ENCODE results near the gene TNFAIP8L1.

TNFAIP8L1 gene

GRCh38 chr19:4682417-4683200, 43.3 kb downstream of the TNFAIP8L1 start:
- no peak for DNase-seq

GRCh38 chr19:4684312-4685095, 45.2 kb downstream of the TNFAIP8L1 start:
- DNase-seq: no peak

GRCh38 chr19:4686700-4687099, 47.4 kb downstream of the TNFAIP8L1 start:
- no peak for DNase-seq

GRCh38 chr19:4687396-4687795, 48.1 kb downstream of the TNFAIP8L1 start:
- DNase-seq: no peak

- DNase-seq: no peak
Observed at GRCh38 chr19:4688587-4688986, 49.3 kb downstream of the TNFAIP8L1 start.

- no peak for DNase-seq
Observed at GRCh38 chr19:4689403-4689802, 50.1 kb downstream of the TNFAIP8L1 start.

GRCh38 chr19:4690361-4690760, 51.0 kb downstream of the TNFAIP8L1 start:
- no peak for DNase-seq

GRCh38 chr19:4691373-4691772, 52.1 kb downstream of the TNFAIP8L1 start:
- no peak for DNase-seq

- no peak for DNase-seq
Observed at GRCh38 chr19:4692251-4693077, 53.1 kb downstream of the TNFAIP8L1 start.

- DNase-seq: no peak
Observed at GRCh38 chr19:4693078-4693350, 53.7 kb downstream of the TNFAIP8L1 start.

- DNase-seq: no peak
Observed at GRCh38 chr19:4693471-4694121, 54.3 kb downstream of the TNFAIP8L1 start.

GRCh38 chr19:4694211-4694987, 55.1 kb downstream of the TNFAIP8L1 start:
- DNase-seq: no peak

GRCh38 chr19:4695224-4695731, 56.0 kb downstream of the TNFAIP8L1 start:
- DNase-seq: no peak

- no peak for DNase-seq
Observed at GRCh38 chr19:4697304-4697703, 58.0 kb downstream of the TNFAIP8L1 start.

GRCh38 chr19:4699826-4700692, 60.7 kb downstream of the TNFAIP8L1 start:
- no peak for DNase-seq

- DNase-seq: no peak
Observed at GRCh38 chr19:4700693-4700970, 61.3 kb downstream of the TNFAIP8L1 start.

- DNase-seq: no peak
Observed at GRCh38 chr19:4701557-4701956, 62.2 kb downstream of the TNFAIP8L1 start.

GRCh38 chr19:4702764-4703163, 63.4 kb downstream of the TNFAIP8L1 start:
- DNase-seq: no peak

GRCh38 chr19:4703671-4704316, 64.5 kb downstream of the TNFAIP8L1 start:
- no peak for DNase-seq

- DNase-seq: no peak
Observed at GRCh38 chr19:4704317-4704673, 65.0 kb downstream of the TNFAIP8L1 start.

All from NCI-H345 (cell line).